ENCODE measurements around the gene CETP. TPM values are rescaled to one million over a fixed set of nuclear protein-coding genes. Genes with fewer than 3 reads are reported as not detected.
A peak's percentile ranks its signal among the peaks of the same experiment; 100 is the strongest.

CETP gene
- total RNA-seq, 1 donor from 2014 or later, result not detected

GRCh38 chr16:56988948-56989945 is 27.5 kb downstream of the CETP start, which contains the start of gene NLRC5:
TSS of gene NLRC5 (plus strand) at chr16:56989557. CDS start at chr16:57020713, 31,156 bp downstream.
- Histone ChIP-seq H3K4me1 (ENCODE audit: insufficient read depth, low read length) (peaks cover 38% of the 10 kb centered on the region), H3K9me3 (ENCODE audit: insufficient read depth, low read depth, low read length) (no peaks in the 10 kb centered on the region), H3K27ac (ENCODE audit: low read depth, low read length) (peak within 1 kb of the TSS; percentile 62), H3K4me2 (ENCODE audit: low read length) (peak within 1 kb of the TSS; percentile 97), H3K36me3 (ENCODE audit: insufficient read depth, low read length) (no peaks in the 10 kb centered on the region), H4K20me1 (ENCODE audit: insufficient read depth, low read length) (no peaks in the 10 kb centered on the region), H2AFZ (ENCODE audit: low read depth, low read length) (peak within 1 kb of the TSS; percentile 93), H3K27me3 (ENCODE audit: insufficient read depth, low read length) (no peaks in the 10 kb centered on the region), H3K79me2 (ENCODE audit: insufficient read depth, low read length) (peaks cover 35% of the 10 kb centered on the region), H3K9ac (ENCODE audit: low read length) (peak within 1 kb of the TSS; percentile 84), H3K4me3 (ENCODE audit: insufficient read depth, low read depth, low read length) (peak within 1 kb of the TSS; percentile 84)
- H3K27me3 Mint-ChIP-seq (ENCODE audit: low read depth, unreplicated experiment), result peaks cover 10% of the 10 kb centered on the region
- H3K36me3 Mint-ChIP-seq (ENCODE audit: low read depth, unreplicated experiment), result peaks cover 10% of the 10 kb centered on the region
- H3K4me3 Mint-ChIP-seq (ENCODE audit: unreplicated experiment), result peak within 1 kb of the TSS; percentile 96
- peaks cover 3% of the 10 kb centered on the region for H3K9me3 Mint-ChIP-seq (ENCODE audit: unreplicated experiment)
- H3K27ac Mint-ChIP-seq (ENCODE audit: unreplicated experiment), result peak within 1 kb of the TSS; percentile 89
- DNase-seq (ENCODE audit: low read depth) (peak; percentile 65), FAIRE-seq (no peak)
- H3K4me1 Mint-ChIP-seq (ENCODE audit: low read depth, unreplicated experiment), result peaks cover 27% of the 10 kb centered on the region
- TF ChIP-seq EZH2 (IDR thresholded peaks at IDR 0.05; ENCODE audit: insufficient read depth, low read length) (no peak), CTCF (IDR thresholded peaks at IDR 0.05; ENCODE audit: insufficient read depth, low read depth, low read length) (no peak)

- peaks cover 10% of the 10 kb centered on the region for H3K27me3 Mint-ChIP-seq (ENCODE audit: low read depth, unreplicated experiment)
- peaks cover 3% of the 10 kb centered on the region for H3K9me3 Mint-ChIP-seq (ENCODE audit: unreplicated experiment)
- H4K20me1 ChIP-seq (ENCODE audit: insufficient read depth, low read length), result no peaks in the 10 kb centered on the region
- H3K4me3 Mint-ChIP-seq (ENCODE audit: unreplicated experiment), result peak overlapping the region; percentile 96
- DNase-seq (ENCODE audit: low read depth) (no peak), FAIRE-seq (no peak)
- peak overlapping the region; percentile 84 for H3K9ac ChIP-seq (ENCODE audit: low read length)
- TF ChIP-seq CTCF (IDR thresholded peaks at IDR 0.05; ENCODE audit: insufficient read depth, low read depth, low read length), result no peak
- no peak for TF ChIP-seq EZH2 (IDR thresholded peaks at IDR 0.05; ENCODE audit: insufficient read depth, low read length)
- H3K36me3 Mint-ChIP-seq (ENCODE audit: low read depth, unreplicated experiment), result peaks cover 6% of the 10 kb centered on the region
- peaks cover 38% of the 10 kb centered on the region for H3K4me1 ChIP-seq (ENCODE audit: insufficient read depth, low read length)
- H3K4me3 ChIP-seq (ENCODE audit: insufficient read depth, low read depth, low read length), result peak overlapping the region; percentile 84
- H3K79me2 ChIP-seq (ENCODE audit: insufficient read depth, low read length), result peaks cover 39% of the 10 kb centered on the region
- peak overlapping the region; percentile 93 for H2AFZ ChIP-seq (ENCODE audit: low read depth, low read length)
- H3K4me2 ChIP-seq (ENCODE audit: low read length), result peak overlapping the region; percentile 97
- H3K27me3 ChIP-seq (ENCODE audit: insufficient read depth, low read length), result no peaks in the 10 kb centered on the region
- peak overlapping the region; percentile 62 for H3K27ac ChIP-seq (ENCODE audit: low read depth, low read length)
- peak overlapping the region; percentile 89 for H3K27ac Mint-ChIP-seq (ENCODE audit: unreplicated experiment)
- no peaks in the 10 kb centered on the region for H3K36me3 ChIP-seq (ENCODE audit: insufficient read depth, low read length)
- no peaks in the 10 kb centered on the region for H3K9me3 ChIP-seq (ENCODE audit: insufficient read depth, low read depth, low read length)
- peaks cover 25% of the 10 kb centered on the region for H3K4me1 Mint-ChIP-seq (ENCODE audit: low read depth, unreplicated experiment)
Measured at GRCh38 chr16:56989988-56990387, 28.2 kb downstream of the CETP start.

Data from astrocyte (in vitro differentiated cells and primary cell).